ENCODE data around the gene DPYSL4.

- TF ChIP-seq YY1 (IDR thresholded peaks at IDR 0.05; ENCODE audit: insufficient read depth, insufficient read length) (no peak), SUZ12 (IDR thresholded peaks at IDR 0.05; ENCODE audit: extremely low read depth, insufficient read depth, insufficient read length) (no peak), ZNF274 (IDR thresholded peaks at IDR 0.05; ENCODE audit: low read depth, low read length) (no peak)
These were observed 48.6 kb upstream of the DPYSL4 start for GRCh38 chr10:132138133-132138532.
